PC-9 (cell line): ENCODE data around the gene HMGA1. TPM values are rescaled to one million over a fixed set of nuclear protein-coding genes. Genes with fewer than 3 reads are reported as not detected.
A peak's percentile ranks its signal among the peaks of the same experiment; 100 is the strongest.

Experiments
- Bru-seq: library from RNA; stranded (reverse); fragments of 400-500 nt; gene quantifications from one replicate; lab custom pipeline; 2021; lab: Mats Ljungman, UMichigan
- BruChase-seq, 2 experiments: library from RNA; stranded (reverse); fragments of 400-500 nt; gene quantifications; one replicate each; lab custom pipeline; 2021; lab: Mats Ljungman, UMichigan
- BruUV-seq: library from RNA; stranded (reverse); fragments of 400-500 nt; replicated peaks from 2 replicates; lab custom pipeline; 2021; lab: Mats Ljungman, UMichigan
- CTCF ChIA-PET: fragments of 300-600 bp; sonication (Branson Sonifier 250); formaldehyde crosslinking; loops from one replicate; lab custom pipeline; 2022; ENCODE audit warnings: antibody characterized with exemption; lab: Charles Lee
- POLR2A ChIA-PET: fragments of 300-600 bp; sonication (Branson Sonifier 250); formaldehyde crosslinking; loops from one replicate; lab custom pipeline; 2022; ENCODE audit warnings: antibody characterized with exemption; ENCODE audit not compliant: unreplicated experiment; lab: Charles Lee
- DNase-seq, 2 experiments: peaks; one replicate each; pipeline versions ENCODE4 v3.0.0 to v3.0.0-alpha.2; 2015 to 2022; ENCODE audit warnings: mixed read lengths in 1 of 2
- H2AFZ ChIP-seq: fragments of 200-600 bp; sonication (generic); 2 replicates; pipeline ENCODE4 v1.8.1; 2017; ENCODE audit warnings: antibody characterized with exemption
- H3F3A ChIP-seq: fragments of 200-600 bp; sonication (generic); 2 replicates; pipeline ENCODE4 v1.8.1; 2017; ENCODE audit warnings: antibody characterized with exemption, mild to moderate bottlenecking, low read depth; ENCODE audit not compliant: insufficient read depth
- H3K27ac ChIP-seq: fragments of 200-600 bp; sonication (generic); 2 replicates; pipeline ENCODE4 v1.6.1; 2016; ENCODE audit warnings: mixed run types
- H3K27me3 ChIP-seq: fragments of 200-600 bp; sonication (generic); 2 replicates; pipeline ENCODE4 v1.6.1; 2016; ENCODE audit warnings: low read depth, mixed run types; ENCODE audit not compliant: insufficient read depth
- H3K36me3 ChIP-seq: fragments of 200-600 bp; sonication (generic); 2 replicates; pipeline ENCODE4 v1.6.1; 2016; ENCODE audit warnings: low read depth, mixed run types
- H3K4me1 ChIP-seq: fragments of 200-600 bp; sonication (generic); replicated peaks from 2 replicates; pipeline ENCODE4 v1.6.1; 2016; ENCODE audit warnings: mixed run types; ENCODE audit not compliant: insufficient read depth
- H3K4me2 ChIP-seq: fragments of 200-600 bp; sonication (generic); 2 replicates; pipeline ENCODE4 v1.6.1; 2017; ENCODE audit warnings: mixed run types
- H3K4me3 ChIP-seq: fragments of 200-600 bp; sonication (generic); 2 replicates; pipeline ENCODE4 v1.6.1; 2016; ENCODE audit warnings: mixed run types
- H3K79me2 ChIP-seq: fragments of 200-600 bp; sonication (generic); 2 replicates; pipeline ENCODE4 v1.6.1; 2017; ENCODE audit warnings: low read depth, mixed run types
- H3K9me2 ChIP-seq: fragments of 200-600 bp; sonication (generic); 2 replicates; pipeline ENCODE4 v1.8.1; 2017; ENCODE audit warnings: mild to moderate bottlenecking; ENCODE audit not compliant: insufficient read depth
- H3K9me3 ChIP-seq: fragments of 200-600 bp; sonication (generic); 2 replicates; pipeline ENCODE4 v1.8.1; 2016; ENCODE audit warnings: low read depth; ENCODE audit not compliant: insufficient read depth
- H4K20me1 ChIP-seq: fragments of 200-600 bp; sonication (generic); 2 replicates; pipeline ENCODE4 v1.8.1; 2017; ENCODE audit not compliant: insufficient read depth
- CTCF ChIP-seq: fragments of 200-600 bp; sonication (generic); conservative IDR thresholded peaks from 2 replicates; pipeline ENCODE4 v1.6.1; 2017; ENCODE audit warnings: mixed run types, antibody characterized with exemption, mild to moderate bottlenecking, moderate library complexity
- EZH2 ChIP-seq: fragments of 200-600 bp; sonication (generic); IDR thresholded peaks from 2 replicates; pipeline ENCODE4 v1.8.0; 2017; ENCODE audit warnings: antibody characterized with exemption, low read depth
- intact Hi-C: fragments of 100-400 bp; cut with micrococcal nuclease; formaldehyde crosslinking; loops from one replicate; pipeline ENCODE4 v1.10.0; 2022; ENCODE audit not compliant: unreplicated experiment
- long read RNA-seq: library from polyadenylated mRNA; stranded (forward); transcript quantifications from one replicate; pipeline ENCODE4 v2.0.0, GENCODE V29; 2022
- total RNA-seq: library from RNA; stranded (reverse); gene quantifications from 2 replicates; pipeline ENCODE4 v1.2.3, GENCODE V29; 2021

HMGA1 gene, protein sequence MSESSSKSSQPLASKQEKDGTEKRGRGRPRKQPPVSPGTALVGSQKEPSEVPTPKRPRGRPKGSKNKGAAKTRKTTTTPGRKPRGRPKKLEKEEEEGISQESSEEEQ
- 1,825 and 1,951 TPM in 2 replicates for total RNA-seq
- percentile 99 among the genes with signal in this experiment for Bru-seq, nascent RNA
- percentile 98 among the genes with signal in this experiment for BruChase-seq, experiment 1, labeled RNA remaining after a 2-hour chase
- percentile 100 among the genes with signal in this experiment for BruChase-seq, experiment 2, labeled RNA remaining after a 6-hour chase
- long read RNA-seq, transcript HMGA1-201 (6 exons, 1,920 nt): major isoform, 1,493 of 6,311 reads
- long read RNA-seq, transcript HMGA1-204 (6 exons, 1,887 nt): minor isoform, 794 of 6,311 reads
- long read RNA-seq, transcript HMGA1-205 (5 exons, 2,159 nt): minor isoform, 825 of 6,311 reads
- long read RNA-seq, transcript HMGA1-206 (5 exons, 716 nt): minor isoform, 434 of 6,311 reads
- long read RNA-seq, partial matches to known transcripts: 103 of 6,311 reads
- long read RNA-seq, other reads (novel, unspliced or antisense): 2,623 of 6,311 reads

GRCh38 chr6:34236443-34237315 is at the start of gene HMGA1:
HMGA1 (plus strand) TSS chr6:34236873; CDS start chr6:34240781, 3,908 bp downstream.
- Histone ChIP-seq H3K4me3 (peak within 1 kb of the TSS; percentile 94), H3K27ac (peak within 1 kb of the TSS; percentile 97), H3F3A (peaks cover 80% of the 10 kb centered on the region), H3K27me3 (no peaks in the 10 kb centered on the region), H3K9me2 (no peaks in the 10 kb centered on the region), H4K20me1 (peaks cover 23% of the 10 kb centered on the region), H2AFZ (no peak within 1 kb of the TSS), H3K79me2 (peaks cover 48% of the 10 kb centered on the region), H3K4me2 (peak within 1 kb of the TSS; percentile 95), H3K36me3 (peaks cover 35% of the 10 kb centered on the region), H3K4me1 (peaks cover 52% of the 10 kb centered on the region), H3K9me3 (no peaks in the 10 kb centered on the region)
- POLR2A ChIA-PET: interaction anchor here (0.6 to 1.0 kb wide), 19 partner anchors 10 to 982 kb away, joined by 3 to 18 read pairs (median 7); no protein-coding TSS in a partner anchor
- CTCF ChIA-PET: interaction anchor here (0.7 to 0.8 kb wide), 2 partner anchors 8 to 508 kb away, joined by 3 to 5 read pairs; no protein-coding TSS in a partner anchor
- peak; percentile 86 for DNase-seq
- no TSS peak for BruUV-seq
- intact Hi-C loops: loop anchor here (1.0 kb wide), 1 partner anchor 8 kb away; no protein-coding TSS in a partner anchor
- TF ChIP-seq EZH2: no peak
- no peak for TF ChIP-seq CTCF

DNA sequence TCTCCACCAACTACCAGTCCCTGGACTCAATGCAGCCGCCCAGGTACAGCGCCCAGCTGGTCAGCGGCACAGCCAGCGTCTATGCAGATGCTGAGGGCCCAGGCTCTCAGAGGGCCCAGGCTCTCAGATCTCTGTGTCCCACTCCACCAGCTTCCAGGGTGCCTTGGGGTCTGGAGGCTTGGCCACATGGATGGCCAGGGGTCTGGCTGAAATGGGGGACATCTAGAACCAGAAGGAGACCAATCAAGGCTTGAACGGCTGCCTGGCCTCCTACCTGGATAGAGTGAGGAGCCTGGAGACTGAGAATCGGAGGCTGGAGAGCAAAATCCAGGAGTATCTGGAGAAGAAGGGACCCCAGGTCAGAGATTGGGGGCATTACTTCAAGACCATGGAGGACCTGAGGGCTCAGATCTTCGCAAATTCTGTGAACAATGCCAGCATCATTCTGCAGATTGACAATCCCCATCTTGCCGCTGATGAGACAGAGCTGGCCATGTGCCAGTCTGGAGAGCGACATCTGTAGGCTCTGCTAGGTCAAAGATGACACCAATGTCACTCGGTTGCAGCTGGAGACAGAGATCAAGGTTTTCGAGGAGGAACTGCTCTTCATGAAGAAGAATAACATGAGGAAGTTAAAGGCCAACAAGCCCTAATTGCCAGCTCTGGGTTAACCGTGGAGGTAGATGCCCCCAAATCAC is 46.7 kb upstream of the HMGA1 start:
- POLR2A ChIA-PET: interaction anchor here (0.6 kb wide), 1 partner anchor 54 kb away, joined by 3 read pairs; no protein-coding TSS in a partner anchor
- no peak for TF ChIP-seq EZH2
- no peak for TF ChIP-seq CTCF
- Histone ChIP-seq H3K27me3 (no peaks in the 10 kb centered on the region), H3K4me2 (no peak overlapping the region), H3K4me3 (no peak overlapping the region), H3K4me1 (no peaks in the 10 kb centered on the region), H3K36me3 (no peaks in the 10 kb centered on the region), H4K20me1 (no peaks in the 10 kb centered on the region), H3K9me2 (no peaks in the 10 kb centered on the region), H3K9me3 (no peaks in the 10 kb centered on the region), H3K27ac (no peak overlapping the region), H3F3A (peaks cover 5% of the 10 kb centered on the region; the same call in 1 of the 2 replicates), H3K79me2 (no peaks in the 10 kb centered on the region), H2AFZ (no peak overlapping the region)
- BruUV-seq: no TSS peak
- no peak for DNase-seq
- intact Hi-C loops: no loop called here
- CTCF ChIA-PET: interaction anchor here (0.6 to 0.8 kb wide), 3 partner anchors 26 to 266 kb away, joined by 3 to 14 read pairs (median 12); no protein-coding TSS in a partner anchor
